A673 (cell line): ENCODE data around the gene L3MBTL3. TPM values are rescaled to one million over a fixed set of nuclear protein-coding genes. Genes with fewer than 3 reads are reported as not detected.

ENCODE experiments used
- BruUV-seq: library from RNA; stranded (reverse); fragments of 400-500 nt; replicated peaks from 2 replicates; lab custom pipeline; 2021; lab: Mats Ljungman, UMichigan
- CTCF ChIA-PET: fragments of 300-600 bp; sonication (Branson Sonifier 250); formaldehyde crosslinking; loops from one replicate; lab custom pipeline; 2022; ENCODE audit warnings: antibody characterized with exemption; lab: Charles Lee
- POLR2A ChIA-PET: fragments of 300-600 bp; sonication (Branson Sonifier 250); formaldehyde crosslinking; loops from one replicate; lab custom pipeline; 2022; ENCODE audit warnings: antibody characterized with exemption; ENCODE audit not compliant: low non-redundant PET; lab: Charles Lee
- DNase-seq: peaks from one replicate; pipeline ENCODE4 v3.0.0-alpha.2; 2015; ENCODE audit warnings: low spot score
- H3K27ac ChIP-seq: fragments of 200-600 bp; sonication (generic); 2 replicates; pipeline ENCODE4 v1.5.1; 2016; ENCODE audit warnings: mixed run types, low read depth, mild to moderate bottlenecking, mixed read lengths, antibody characterized with exemption, low read length; ENCODE audit not compliant: poor library complexity, severe bottlenecking
- H3K27me3 ChIP-seq: fragments of 200-600 bp; sonication (generic); replicated peaks from 2 replicates; pipeline ENCODE4 v1.6.1; 2017; ENCODE audit warnings: mixed run types, low read depth, mild to moderate bottlenecking, mixed read lengths, antibody characterized with exemption, low read length; ENCODE audit not compliant: insufficient read depth, poor library complexity
- H3K36me3 ChIP-seq: fragments of 200-600 bp; sonication (generic); 2 replicates; pipeline ENCODE4 v1.6.1; 2016; ENCODE audit warnings: mixed run types, mild to moderate bottlenecking, mixed read lengths, antibody characterized with exemption, low read length; ENCODE audit not compliant: insufficient read depth, poor library complexity, severe bottlenecking
- H3K4me1 ChIP-seq: fragments of 200-600 bp; sonication (generic); 2 replicates; pipeline ENCODE4 v1.6.1; 2017; ENCODE audit warnings: mixed run types, mild to moderate bottlenecking, mixed read lengths, antibody characterized with exemption, low read length; ENCODE audit not compliant: insufficient read depth, poor library complexity, severe bottlenecking
- H3K4me3 ChIP-seq: fragments of 200-600 bp; sonication (generic); 2 replicates; pipeline ENCODE4 v1.5.1; 2016; ENCODE audit warnings: low read depth, mixed run types, mild to moderate bottlenecking, mixed read lengths, low read length; ENCODE audit not compliant: poor library complexity, severe bottlenecking
- H3K9me3 ChIP-seq: fragments of 200-600 bp; sonication (generic); 2 replicates; pipeline ENCODE4 v1.6.1; 2016; ENCODE audit warnings: mixed run types, low read depth, mild to moderate bottlenecking, mixed read lengths, antibody characterized with exemption, low read length; ENCODE audit not compliant: poor library complexity, severe bottlenecking
- EZH2 ChIP-seq: fragments of 200-600 bp; sonication (generic); IDR thresholded peaks from 2 replicates; pipeline ENCODE4 v1.6.1; 2017; ENCODE audit warnings: borderline replicate concordance, low read depth, mild to moderate bottlenecking, mixed read lengths, antibody characterized with exemption, low read length; ENCODE audit not compliant: poor library complexity, severe bottlenecking
- intact Hi-C: fragments of 100-400 bp; cut with micrococcal nuclease; formaldehyde crosslinking; loops from one replicate; pipeline ENCODE4 v1.10.0; 2022; ENCODE audit not compliant: unreplicated experiment
- total RNA-seq: library from RNA; stranded (reverse); gene quantifications from 2 replicates; pipeline ENCODE4 v1.2.3, GENCODE V29; 2021
- TF ChIP-seq, protein P1 (sequence below): fragments of 300-800, 200-600 bp; sonication (generic); conservative IDR thresholded peaks from 2 replicates; pipeline ENCODE4 v1.5.1; 2017; ENCODE audit warnings: low read depth, mild to moderate bottlenecking, antibody characterized with exemption, low read length, moderate library complexity, mixed read lengths

The L3MBTL3 gene
- total RNA-seq, 1 experiment from 2014 or later: 40.8 TPM

DNA sequence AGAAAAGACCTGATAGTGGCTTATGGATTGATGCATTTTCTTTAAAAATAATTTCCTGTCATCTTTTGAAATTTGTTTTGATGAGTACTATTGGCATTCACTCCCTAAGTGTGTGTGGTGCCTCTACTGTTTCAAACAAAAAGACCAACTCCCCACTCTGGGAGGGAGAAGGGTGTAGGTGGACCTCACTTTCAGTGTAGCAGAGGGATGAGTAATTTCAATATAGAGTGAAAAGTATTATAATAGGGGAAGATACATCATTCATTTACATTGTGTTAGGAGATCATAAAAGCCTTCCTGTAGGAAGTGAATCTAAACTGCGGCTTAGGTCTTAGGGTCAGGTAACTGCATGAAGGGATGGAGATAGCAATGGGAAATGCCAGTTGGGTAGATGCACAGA lies 158.0 kb downstream of the L3MBTL3 start:
- H3K4me3 ChIP-seq: no peak overlapping the region
- no TSS peak for BruUV-seq
- no peak for TF ChIP-seq EZH2
- TF ChIP-seq, protein P1, sequence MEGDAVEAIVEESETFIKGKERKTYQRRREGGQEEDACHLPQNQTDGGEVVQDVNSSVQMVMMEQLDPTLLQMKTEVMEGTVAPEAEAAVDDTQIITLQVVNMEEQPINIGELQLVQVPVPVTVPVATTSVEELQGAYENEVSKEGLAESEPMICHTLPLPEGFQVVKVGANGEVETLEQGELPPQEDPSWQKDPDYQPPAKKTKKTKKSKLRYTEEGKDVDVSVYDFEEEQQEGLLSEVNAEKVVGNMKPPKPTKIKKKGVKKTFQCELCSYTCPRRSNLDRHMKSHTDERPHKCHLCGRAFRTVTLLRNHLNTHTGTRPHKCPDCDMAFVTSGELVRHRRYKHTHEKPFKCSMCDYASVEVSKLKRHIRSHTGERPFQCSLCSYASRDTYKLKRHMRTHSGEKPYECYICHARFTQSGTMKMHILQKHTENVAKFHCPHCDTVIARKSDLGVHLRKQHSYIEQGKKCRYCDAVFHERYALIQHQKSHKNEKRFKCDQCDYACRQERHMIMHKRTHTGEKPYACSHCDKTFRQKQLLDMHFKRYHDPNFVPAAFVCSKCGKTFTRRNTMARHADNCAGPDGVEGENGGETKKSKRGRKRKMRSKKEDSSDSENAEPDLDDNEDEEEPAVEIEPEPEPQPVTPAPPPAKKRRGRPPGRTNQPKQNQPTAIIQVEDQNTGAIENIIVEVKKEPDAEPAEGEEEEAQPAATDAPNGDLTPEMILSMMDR: no peak
- H3K27me3 ChIP-seq: no peaks in the 10 kb centered on the region
- H3K27ac ChIP-seq: no peak overlapping the region
- ChIA-PET POLR2A (interaction anchor here (0.6 kb wide), 1 partner anchor 10 kb away, joined by 3 read pairs; no protein-coding TSS in a partner anchor), CTCF (no interaction called here)
- no peaks in the 10 kb centered on the region for H3K4me1 ChIP-seq
- DNase-seq: no peak
- no peaks in the 10 kb centered on the region for H3K9me3 ChIP-seq
- intact Hi-C loops: no loop called here
- no peaks in the 10 kb centered on the region for H3K36me3 ChIP-seq

DNA sequence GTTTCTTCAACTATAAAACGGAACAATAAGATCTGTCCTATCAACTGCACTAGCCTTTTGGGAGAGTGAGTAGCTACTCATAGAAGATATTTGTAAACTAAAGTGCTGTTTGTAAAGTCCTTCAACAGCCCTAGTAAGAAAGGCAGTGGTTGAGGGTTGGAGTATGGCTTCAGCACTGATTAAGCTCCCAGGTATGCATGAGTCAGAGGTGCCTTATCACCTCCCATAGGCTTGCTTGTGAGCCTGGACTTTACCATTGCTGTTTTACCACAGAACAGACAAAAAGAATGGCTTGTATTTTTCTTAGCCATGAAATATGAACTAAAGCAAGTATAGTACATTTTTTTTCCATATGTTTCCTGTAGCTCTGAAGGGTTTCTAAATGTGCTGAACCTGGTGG lies 160.3 kb downstream of the L3MBTL3 start:
- Histone ChIP-seq H3K27me3 (no peaks in the 10 kb centered on the region), H3K36me3 (no peaks in the 10 kb centered on the region), H3K27ac (no peak overlapping the region), H3K4me1 (no peaks in the 10 kb centered on the region), H3K9me3 (no peaks in the 10 kb centered on the region), H3K4me3 (no peak overlapping the region)
- no TSS peak for BruUV-seq
- no peak for TF ChIP-seq EZH2
- TF ChIP-seq, protein P1: no peak
- intact Hi-C loops: no loop called here
- no peak for DNase-seq
- POLR2A ChIA-PET: no interaction called here
- CTCF ChIA-PET: no interaction called here

DNA sequence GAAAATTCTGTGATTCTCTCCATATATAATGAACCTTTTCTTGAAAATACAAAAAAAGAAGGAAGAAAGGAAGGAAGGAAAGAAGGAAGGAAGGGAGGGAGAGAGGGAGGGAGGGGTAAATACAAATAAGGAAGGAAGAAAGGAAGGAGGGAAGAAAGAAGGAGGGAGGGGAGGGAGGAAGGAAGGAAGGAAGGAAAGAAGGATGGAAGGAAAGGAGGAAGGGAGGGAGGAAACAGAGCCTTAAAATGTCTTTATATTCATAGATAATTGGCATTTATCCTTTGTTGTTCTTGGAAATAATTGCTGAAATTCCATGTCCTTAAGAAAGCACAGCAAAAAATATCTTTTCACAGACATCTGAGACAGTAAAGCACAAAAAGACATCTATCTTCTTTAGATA lies 164.1 kb downstream of the L3MBTL3 start:
- DNase-seq: no peak
- BruUV-seq: no TSS peak
- no peaks in the 10 kb centered on the region for H3K27me3 ChIP-seq
- no peaks in the 10 kb centered on the region for H3K9me3 ChIP-seq
- TF ChIP-seq, protein P1: no peak
- TF ChIP-seq EZH2: no peak
- no peaks in the 10 kb centered on the region for H3K36me3 ChIP-seq
- CTCF ChIA-PET: no interaction called here
- POLR2A ChIA-PET: no interaction called here
- intact Hi-C loops: no loop called here
- no peaks in the 10 kb centered on the region for H3K4me1 ChIP-seq
- no peak overlapping the region for H3K4me3 ChIP-seq
- no peak overlapping the region for H3K27ac ChIP-seq
